Kidney (tissue), 14 donors: ENCODE data around the gene FDPS. TPM values are rescaled to one million over a fixed set of nuclear protein-coding genes. Genes with fewer than 3 reads are reported as not detected.
A peak's percentile ranks its signal among the peaks of the same experiment; 100 is the strongest.
"Not testable (repeated sequence)": the region's sequence is repeated elsewhere in the genome, so short reads cannot be mapped to it uniquely, and the experiment has no call there.

Source experiments
- DNase-seq, 5 donors: peaks; one replicate each; pipeline ENCODE4 v3.0.0-alpha.2; 2013 to 2020
- FAIRE-seq: peaks from 2 replicates; lab custom pipeline; 2012; peaks lifted over from hg19 to GRCh38; lab: Jason Lieb, UNC
- H3K27ac ChIP-seq, 2 donors: one replicate each; pipeline ENCODE4 v1.7.0; 2013; ENCODE audit warnings: low read depth in 2 of 2, low read length in 2 of 2, inconsistent platforms in 1 of 2
- H3K27me3 ChIP-seq: one replicate; pipeline ENCODE4 v1.7.1; 2013; ENCODE audit warnings: low read length, inconsistent platforms; ENCODE audit not compliant: control insufficient read depth, insufficient read depth
- H3K36me3 ChIP-seq, 3 donors: one replicate each; pipeline versions ENCODE4 v1.7.0 to v1.7.1; 2013; ENCODE audit warnings: low read length in 3 of 3, control low read depth in 1 of 3, inconsistent platforms in 1 of 3; ENCODE audit not compliant: insufficient read depth in 3 of 3, control insufficient read depth in 2 of 3
- H3K4me1 ChIP-seq, 3 donors: one replicate each; pipeline versions ENCODE4 v1.7.0 to v1.7.1; 2013; ENCODE audit warnings: low read length in 3 of 3, inconsistent platforms in 1 of 3, low read depth in 1 of 3; ENCODE audit not compliant: control insufficient read depth in 2 of 3, insufficient read depth in 2 of 3
- H3K4me3 ChIP-seq, 3 donors: one replicate each; pipeline versions ENCODE4 v1.7.0 to v1.8.1; 2013; ENCODE audit warnings: low read length in 3 of 3, control low read depth in 1 of 3, inconsistent platforms in 1 of 3
- H3K9ac ChIP-seq, 3 donors: one replicate each; pipeline versions ENCODE4 v1.7.0 to v1.7.1; 2013; ENCODE audit warnings: low read length in 3 of 3, control low read depth in 1 of 3, inconsistent platforms in 1 of 3
- H3K9me3 ChIP-seq, 3 donors: one replicate each; pipeline versions ENCODE4 v1.7.0 to v1.7.1; 2013; ENCODE audit warnings: low read length in 3 of 3, control low read depth in 1 of 3, inconsistent platforms in 1 of 3; ENCODE audit not compliant: control insufficient read depth in 2 of 3, insufficient read depth in 1 of 3
- CTCF ChIP-seq: IDR thresholded peaks from 3 replicates; pipeline ENCODE4 v1.5.1; 2012; ENCODE audit warnings: mild to moderate bottlenecking, moderate library complexity, borderline replicate concordance; ENCODE audit not compliant: insufficient read depth; ENCODE audit errors: extremely low read depth
- intact Hi-C: fragments of 100-400 bp; cut with DNase I; formaldehyde crosslinking; loops from one replicate; pipeline ENCODE4 v1.11.1; 2022
- polyA plus RNA-seq: library from polyadenylated mRNA; stranded (reverse); fragments of 350-450 nt; fragmentation: Illumina TruSeq; extraction: RNeasy Lipid Tissue Mini Kit (QIAGEN cat#74804); gene quantifications from one replicate; pipeline ENCODE4 v1.2.3, GENCODE V29; 2014; ENCODE audit warnings: low read depth, low replicate concordance; ENCODE audit not compliant: insufficient read depth
- total RNA-seq: library from RNA; stranded (reverse); fragmentation: NEBNext Ultra II Directional; extraction: Animal tissue kit (Norgen Biotek cat#: 25700); gene quantifications from one replicate; pipeline ENCODE4 v1.2.1, GENCODE V29; 2021
- donor health status: control.
- donor health status: control.
- donor health status: control.
- donor health status: control.
- donor health status: control.
- donor health status: DM: yes; HTN: yes; CAD: no.
- donor health status: Normal renal cell carcinoma (clear cell type).

Gene FDPS
- total and polyA plus RNA-seq, 2 donors from 2014 or later, result 112 to 184 TPM

- H3K4me3 ChIP-seq, result peak overlapping the region in 2 of 3 donors; percentile 66 to 92
- H3K36me3 ChIP-seq, result peaks cover 0 to 7% (median 7%) of the 10 kb centered on the region in 3 donors
- FAIRE-seq (no peak), DNase-seq (no peak)
- H3K27me3 ChIP-seq, result no peaks in the 10 kb centered on the region
- H3K9ac ChIP-seq, result peak overlapping the region in 1 of 3 donors; percentile 81
- intact Hi-C loops, result no loop called here
- H3K27ac ChIP-seq, result no peak overlapping the region
- TF ChIP-seq CTCF, result no peak
- peaks cover 0 to 17% (median 2%) of the 10 kb centered on the region in 3 donors for H3K4me1 ChIP-seq
- no peaks in the 10 kb centered on the region for H3K9me3 ChIP-seq
Observed at GRCh38 chr1:155325603-155325893, 16.9 kb downstream of the FDPS start.

- Histone ChIP-seq H3K9ac (no peak overlapping the region), H3K9me3 (no peaks in the 10 kb centered on the region), H3K4me1 (peaks cover 0 to 17% (median 0%) of the 10 kb centered on the region in 3 donors), H3K27me3 (no peaks in the 10 kb centered on the region), H3K4me3 (no peak overlapping the region), H3K36me3 (peaks cover 2 to 12% (median 11%) of the 10 kb centered on the region in 3 donors), H3K27ac (no peak overlapping the region)
- no peak for FAIRE-seq
- DNase-seq, result no peak
- no peak for TF ChIP-seq CTCF
- intact Hi-C loops, result no loop called here
Observed at GRCh38 chr1:155326020-155326526, 17.4 kb downstream of the FDPS start.

GRCh38 chr1:155326631-155327037 is 18.0 kb downstream of the FDPS start:
- no peak overlapping the region for H3K9ac ChIP-seq
- intact Hi-C loops, result no loop called here
- no peaks in the 10 kb centered on the region for H3K27me3 ChIP-seq
- FAIRE-seq (no peak), DNase-seq (peak in 1 of 5 donors; percentile 79)
- peaks cover 0 to 12% (median 0%) of the 10 kb centered on the region in 3 donors for H3K4me1 ChIP-seq
- H3K9me3 ChIP-seq, result no peaks in the 10 kb centered on the region
- H3K4me3 ChIP-seq, result no peak overlapping the region
- H3K27ac ChIP-seq, result no peak overlapping the region
- TF ChIP-seq CTCF, result no peak
- peaks cover 2 to 15% (median 12%) of the 10 kb centered on the region in 3 donors for H3K36me3 ChIP-seq

GRCh38 chr1:155327981-155328380 is 19.3 kb downstream of the FDPS start:
- DNase-seq, result no peak
- no peaks in the 10 kb centered on the region for H3K9me3 ChIP-seq
- no peak for FAIRE-seq
- no peak overlapping the region for H3K9ac ChIP-seq
- intact Hi-C loops, result no loop called here
- H3K4me1 ChIP-seq, result peaks cover 0 to 6% (median 0%) of the 10 kb centered on the region in 3 donors
- H3K36me3 ChIP-seq, result peaks cover 2 to 15% (median 12%) of the 10 kb centered on the region in 3 donors
- H3K27me3 ChIP-seq, result no peaks in the 10 kb centered on the region
- no peak overlapping the region for H3K27ac ChIP-seq
- TF ChIP-seq CTCF, result no peak
- H3K4me3 ChIP-seq, result no peak overlapping the region

- H3K27ac ChIP-seq, H3K27me3 ChIP-seq, H3K4me1 ChIP-seq, H3K9ac ChIP-seq, H3K4me3 ChIP-seq, intact Hi-C loops, FAIRE-seq, H3K9me3 ChIP-seq, DNase-seq: not testable (repeated sequence)
- peaks cover 2 to 15% (median 12%) of the 10 kb centered on the region in 3 donors for H3K36me3 ChIP-seq
Observed at GRCh38 chr1:155328856-155329255, 20.2 kb downstream of the FDPS start.
